ENCODE data around the gene CLTCL1.

- TF ChIP-seq, protein P1, sequence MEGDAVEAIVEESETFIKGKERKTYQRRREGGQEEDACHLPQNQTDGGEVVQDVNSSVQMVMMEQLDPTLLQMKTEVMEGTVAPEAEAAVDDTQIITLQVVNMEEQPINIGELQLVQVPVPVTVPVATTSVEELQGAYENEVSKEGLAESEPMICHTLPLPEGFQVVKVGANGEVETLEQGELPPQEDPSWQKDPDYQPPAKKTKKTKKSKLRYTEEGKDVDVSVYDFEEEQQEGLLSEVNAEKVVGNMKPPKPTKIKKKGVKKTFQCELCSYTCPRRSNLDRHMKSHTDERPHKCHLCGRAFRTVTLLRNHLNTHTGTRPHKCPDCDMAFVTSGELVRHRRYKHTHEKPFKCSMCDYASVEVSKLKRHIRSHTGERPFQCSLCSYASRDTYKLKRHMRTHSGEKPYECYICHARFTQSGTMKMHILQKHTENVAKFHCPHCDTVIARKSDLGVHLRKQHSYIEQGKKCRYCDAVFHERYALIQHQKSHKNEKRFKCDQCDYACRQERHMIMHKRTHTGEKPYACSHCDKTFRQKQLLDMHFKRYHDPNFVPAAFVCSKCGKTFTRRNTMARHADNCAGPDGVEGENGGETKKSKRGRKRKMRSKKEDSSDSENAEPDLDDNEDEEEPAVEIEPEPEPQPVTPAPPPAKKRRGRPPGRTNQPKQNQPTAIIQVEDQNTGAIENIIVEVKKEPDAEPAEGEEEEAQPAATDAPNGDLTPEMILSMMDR (IDR thresholded peaks at IDR 0.05): no peak
- TF ChIP-seq POLR2A (IDR thresholded peaks at IDR 0.05): no peak
Observed at GRCh38 chr22:19138217-19139000, 153.1 kb downstream of the CLTCL1 start.

Data from heart left ventricle (tissue), 13 donors.